Neutrophil (primary cell): ENCODE results near the gene C3orf22.

Source experiments
- H3K27ac ChIP-seq: fragments of 200-600 bp; sonication (generic); 2 replicates; pipeline ENCODE4 v1.5.1; 2016; ENCODE audit warnings: mild to moderate bottlenecking, moderate library complexity
- H3K27me3 ChIP-seq: fragments of 200-600 bp; sonication (generic); 2 replicates; pipeline ENCODE4 v1.6.0; 2016; ENCODE audit warnings: mild to moderate bottlenecking
- H3K36me3 ChIP-seq: fragments of 200-600 bp; sonication (generic); 2 replicates; pipeline ENCODE4 v1.5.1; 2017
- H3K4me1 ChIP-seq, 2 experiments: fragments of 200-600 bp in 1 of 2; sonication (generic) in 1 of 2; 1 replicate in 1 of 2; 2 replicates in 1 of 2; pipeline versions ENCODE4 v1.5.1 to v1.6.1; 2013 to 2016; ENCODE audit warnings: low read depth in 1 of 2, low read length in 1 of 2, mild to moderate bottlenecking in 1 of 2, moderate library complexity in 1 of 2; ENCODE audit not compliant: control insufficient read depth in 1 of 2, insufficient read depth in 1 of 2
- H3K4me3 ChIP-seq, 2 experiments: fragments of 200-600 bp in 1 of 2; sonication (generic) in 1 of 2; 1 replicate in 1 of 2; 2 replicates in 1 of 2; pipeline ENCODE4 v1.5.1; 2013 to 2016; ENCODE audit warnings: low read depth in 1 of 2, low read length in 1 of 2, mild to moderate bottlenecking in 1 of 2, moderate library complexity in 1 of 2
- H3K9me3 ChIP-seq: fragments of 200-600 bp; sonication (generic); 2 replicates; pipeline ENCODE4 v1.5.1; 2016
- CTCF ChIP-seq: fragments of 200-600 bp; sonication (generic); IDR thresholded peaks from 2 replicates; pipeline ENCODE4 v1.5.1; 2016; ENCODE audit warnings: antibody characterized with exemption

Gene C3orf22

GRCh38 chr3:126509597-126510307 is 49.0 kb downstream of the C3orf22 start:
- no peaks in the 10 kb centered on the region for H3K9me3 ChIP-seq
- TF ChIP-seq CTCF: no peak
- H3K27ac ChIP-seq: no peak overlapping the region
- no peaks in the 10 kb centered on the region for H3K27me3 ChIP-seq
- H3K4me3 ChIP-seq: no peak overlapping the region
- no peaks in the 10 kb centered on the region for H3K36me3 ChIP-seq
- H3K4me1 ChIP-seq: no peaks in the 10 kb centered on the region

DNA sequence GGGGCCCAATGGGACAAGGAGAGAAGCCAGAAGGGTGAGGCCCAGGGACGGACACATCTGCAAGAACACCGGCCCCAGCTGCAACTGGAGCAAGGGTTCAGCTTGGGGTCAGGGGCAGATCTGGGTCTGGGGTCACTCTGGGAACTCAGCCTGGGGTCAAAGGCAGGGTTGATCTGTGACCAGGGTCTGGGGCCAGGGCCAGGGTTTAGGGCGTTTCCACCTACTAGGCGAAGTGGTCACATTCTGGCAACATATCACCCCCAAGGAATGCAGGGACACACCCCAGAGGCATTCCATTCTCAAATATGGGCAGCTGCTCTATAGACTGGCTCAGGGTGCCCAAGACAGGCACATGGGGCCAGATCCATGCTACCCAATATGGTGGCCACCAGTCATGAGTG is 50.2 kb downstream of the C3orf22 start:
- H3K4me1 ChIP-seq: no peaks in the 10 kb centered on the region
- no peaks in the 10 kb centered on the region for H3K36me3 ChIP-seq
- H3K4me3 ChIP-seq: no peak overlapping the region
- H3K9me3 ChIP-seq: no peaks in the 10 kb centered on the region
- TF ChIP-seq CTCF: no peak
- no peak overlapping the region for H3K27ac ChIP-seq
- no peaks in the 10 kb centered on the region for H3K27me3 ChIP-seq

GRCh38 chr3:126507886-126508285 is 50.8 kb downstream of the C3orf22 start:
- Histone ChIP-seq H3K4me3 (no peak overlapping the region), H3K4me1 (no peaks in the 10 kb centered on the region), H3K27me3 (no peaks in the 10 kb centered on the region), H3K36me3 (no peaks in the 10 kb centered on the region), H3K27ac (no peak overlapping the region), H3K9me3 (no peaks in the 10 kb centered on the region)
- TF ChIP-seq CTCF: no peak

GRCh38 chr3:126503701-126504100 is 55.0 kb downstream of the C3orf22 start:
- TF ChIP-seq CTCF: no peak
- H3K27me3 ChIP-seq: no peaks in the 10 kb centered on the region

GRCh38 chr3:126502656-126503055 is 56.1 kb downstream of the C3orf22 start:
- Histone ChIP-seq H3K36me3 (no peaks in the 10 kb centered on the region), H3K27ac (no peak overlapping the region), H3K9me3 (no peaks in the 10 kb centered on the region), H3K4me1 (peaks cover 3 to 5% of the 10 kb centered on the region in 2 experiments), H3K27me3 (no peaks in the 10 kb centered on the region), H3K4me3 (no peak overlapping the region)
- TF ChIP-seq CTCF: no peak

More at GRCh38 chr3:126503701-126504100, 55.0 kb downstream of the C3orf22 start:
- H3K27ac ChIP-seq: no peak overlapping the region
- no peak overlapping the region for H3K4me3 ChIP-seq
- no peaks in the 10 kb centered on the region for H3K4me1 ChIP-seq
- H3K36me3 ChIP-seq: no peaks in the 10 kb centered on the region
- no peaks in the 10 kb centered on the region for H3K9me3 ChIP-seq
